Measurements from ENCODE around the gene COX17. TPM values are rescaled to one million over a fixed set of nuclear protein-coding genes. Genes with fewer than 3 reads are reported as not detected.

The COX17 gene
- total RNA-seq, 2 donors from 2014 or later: 26.4 to 29.5 TPM

Other genes starting within 250 kb of the COX17 start
- gene TMEM39A, start 213.8 kb downstream of the COX17 start, total RNA-seq: 10 to 100 TPM; 20.6 to 72.0 TPM
- 10 to 100 TPM in 1 of 2 donors, 1 to 10 TPM in 1; 7.5 to 14.9 TPM for gene POGLUT1, start 208.4 kb downstream of the COX17 start, total RNA-seq
- gene TIMMDC1, start 178.9 kb downstream of the COX17 start, total RNA-seq: 10 to 100 TPM; 65.7 to 67.7 TPM
- gene CD80, start 117.8 kb downstream of the COX17 start, total RNA-seq: not detected
- gene ADPRH, start 97.9 kb downstream of the COX17 start, total RNA-seq: 10 to 100 TPM in 1 of 2 donors, 1 to 10 TPM in 1; 8.2 to 14.8 TPM
- gene PLA1A, start 79.5 kb downstream of the COX17 start, total RNA-seq: 1 to 10 TPM; 2.8 to 9.1 TPM
- gene POPDC2, start 16.8 kb downstream of the COX17 start, total RNA-seq: 10 to 100 TPM in 1 of 2 donors, 1 to 10 TPM in 1; 8.7 to 26.5 TPM
- 10 to 100 TPM in 1 of 2 donors, 1 to 10 TPM in 1; 2.5 to 11.6 TPM for gene CFAP91, start 25.6 kb upstream of the COX17 start, total RNA-seq
- under 1 TPM in 1 of 2 donors, not detected in 1; 0.85 TPM for gene NR1I2, start 104.7 kb upstream of the COX17 start, total RNA-seq